ENCODE results near the gene RNF227.

DNA sequence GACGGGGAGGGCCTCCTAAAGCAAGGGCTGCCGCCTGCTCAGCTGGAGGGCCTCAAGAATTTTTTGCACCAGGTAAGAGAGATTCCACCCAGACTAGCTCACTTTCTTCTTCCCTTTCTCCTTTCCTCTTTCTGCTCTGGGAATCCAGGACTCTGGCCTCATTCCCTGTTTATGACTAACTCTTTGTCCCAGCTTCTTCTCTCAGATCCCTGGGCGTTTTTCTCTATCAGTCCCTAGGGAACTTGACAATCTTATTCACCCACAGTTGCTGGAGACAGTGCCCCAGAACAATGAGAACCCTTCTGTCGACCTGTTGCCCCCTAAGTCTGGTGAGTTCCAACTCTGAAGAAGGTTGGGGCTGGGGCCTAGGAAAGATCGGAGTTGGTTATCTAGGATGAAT lies 31.6 kb upstream of the RNF227 start:
- TF ChIP-seq, protein P1, sequence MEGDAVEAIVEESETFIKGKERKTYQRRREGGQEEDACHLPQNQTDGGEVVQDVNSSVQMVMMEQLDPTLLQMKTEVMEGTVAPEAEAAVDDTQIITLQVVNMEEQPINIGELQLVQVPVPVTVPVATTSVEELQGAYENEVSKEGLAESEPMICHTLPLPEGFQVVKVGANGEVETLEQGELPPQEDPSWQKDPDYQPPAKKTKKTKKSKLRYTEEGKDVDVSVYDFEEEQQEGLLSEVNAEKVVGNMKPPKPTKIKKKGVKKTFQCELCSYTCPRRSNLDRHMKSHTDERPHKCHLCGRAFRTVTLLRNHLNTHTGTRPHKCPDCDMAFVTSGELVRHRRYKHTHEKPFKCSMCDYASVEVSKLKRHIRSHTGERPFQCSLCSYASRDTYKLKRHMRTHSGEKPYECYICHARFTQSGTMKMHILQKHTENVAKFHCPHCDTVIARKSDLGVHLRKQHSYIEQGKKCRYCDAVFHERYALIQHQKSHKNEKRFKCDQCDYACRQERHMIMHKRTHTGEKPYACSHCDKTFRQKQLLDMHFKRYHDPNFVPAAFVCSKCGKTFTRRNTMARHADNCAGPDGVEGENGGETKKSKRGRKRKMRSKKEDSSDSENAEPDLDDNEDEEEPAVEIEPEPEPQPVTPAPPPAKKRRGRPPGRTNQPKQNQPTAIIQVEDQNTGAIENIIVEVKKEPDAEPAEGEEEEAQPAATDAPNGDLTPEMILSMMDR (IDR thresholded peaks at IDR 0.05; ENCODE audit: low read depth, low read length, poor library complexity, severe bottlenecking) = no peak
- no peak for TF ChIP-seq EZH2phosphoT487 (IDR thresholded peaks at IDR 0.05; ENCODE audit: borderline replicate concordance, low read length)
